K562 (cell line): Measurements from ENCODE around the gene CST7. TPM values are rescaled to one million over a fixed set of nuclear protein-coding genes. Genes with fewer than 3 reads are reported as not detected.

Experiments
- CREBBP ChIP-seq: IDR thresholded peaks from one replicate; pipeline ENCODE4 v1.6.1; 2012; ENCODE audit warnings: low read depth, mild to moderate bottlenecking, control low read depth, inconsistent platforms, low read length
- HES1 ChIP-seq: fragments of 450-650 bp; IDR thresholded peaks from 2 replicates; pipeline ENCODE4 v1.6.1; 2016; ENCODE audit warnings: low read depth, mild to moderate bottlenecking, moderate library complexity
- MTA1 ChIP-seq: fragments of 450-650 bp; IDR thresholded peaks from 2 replicates; pipeline ENCODE4 v1.6.1; 2017; ENCODE audit warnings: borderline replicate concordance
- NFXL1 ChIP-seq: fragments of 450-650 bp; formaldehyde crosslinking; IDR thresholded peaks from 2 replicates; pipeline ENCODE4 v1.4.0; 2021; ENCODE audit warnings: mild to moderate bottlenecking
- SIN3B ChIP-seq: fragments of 450-650 bp; IDR thresholded peaks from 2 replicates; pipeline ENCODE4 v1.6.1; 2017; ENCODE audit warnings: low read depth, mild to moderate bottlenecking, moderate library complexity
- WHSC1 ChIP-seq: IDR thresholded peaks from one replicate; pipeline ENCODE4 v1.6.1; 2012; ENCODE audit warnings: low read length, control low read depth, inconsistent platforms
- ZBTB40 ChIP-seq, 2 experiments: fragments of 450-650 bp in 1 of 2; sonication (generic) in 1 of 2; formaldehyde crosslinking in 1 of 2; IDR thresholded peaks; 2 replicates each; pipeline versions ENCODE4 v1.7.1 to v1.9.0; 2016 to 2022; ENCODE audit warnings: inconsistent platforms in 1 of 2, mild to moderate bottlenecking in 1 of 2, missing genetic modification reagents in 1 of 2
- polyA plus RNA-seq, 8 experiments: library from polyadenylated mRNA; depleted of rRNA in 4 of 8; stranded (reverse) in 5 of 8; unstranded in 3 of 8; fragments of >200 nt; fragmentation: Nextera tagmentation in 2 of 8; fragmentation: Illumina TruSeq in 1 of 8; extraction: Ambion mirVana in 2 of 8; extraction: Trizol in 1 of 8; gene quantifications; 2 replicates each; pipeline versions ENCODE4 v1.2.1 to v1.2.3, GENCODE V29; 2011 to 2014; ENCODE audit warnings: inconsistent platforms in 1 of 8, missing spikeins in 1 of 8
- total RNA-seq, 7 experiments: library from RNA; depleted of rRNA in 6 of 7; stranded (reverse); fragments of >200 nt in 6 of 7; fragmentation: Illumina TruSeq in 2 of 7; extraction: Trizol in 2 of 7; gene quantifications; 2 replicates each; pipeline versions ENCODE4 v1.2.1 to v1.2.3, GENCODE V29; 2011 to 2021; ENCODE audit warnings: low replicate concordance in 1 of 7

CST7 gene
- total and polyA plus RNA-seq, 9 of the 15 experiments (the other 6 are each of a cell fraction or from before 2014, with no cell fraction given), result not detected

- TF ChIP-seq HES1 (no peak), SIN3B (no peak), WHSC1 (no peak), NFXL1 (CRISPR knock-in tag) (no peak), ZBTB40 (IDR thresholded peaks at IDR 0.05) (no peak), ZBTB40 (CRISPR knock-in tag; IDR thresholded peaks at IDR 0.05) (no peak), MTA1 (no peak), CREBBP (no peak)
- TF ChIP-seq, all 486 proteins: peak for 0
These were observed 11.3 kb downstream of the CST7 start (continued) for GRCh38 chr20:24960302-24960801.
